Stimulated activated CD8-positive, alpha-beta memory T cell treated with anti-CD3 and anti-CD28 coated beads, Interleukin-4, amount 100 ng/mL, for 48 hours (primary cell): Measurements from ENCODE around the gene PPFIA4.
"Not testable (repeated sequence)": the region's sequence is repeated elsewhere in the genome, so short reads cannot be mapped to it uniquely, and the experiment has no call there.

ENCODE experiments used
- DNase-seq: peaks from one replicate; pipeline ENCODE4 v3.0.0-alpha.2; 2020

PPFIA4 gene

DNA sequence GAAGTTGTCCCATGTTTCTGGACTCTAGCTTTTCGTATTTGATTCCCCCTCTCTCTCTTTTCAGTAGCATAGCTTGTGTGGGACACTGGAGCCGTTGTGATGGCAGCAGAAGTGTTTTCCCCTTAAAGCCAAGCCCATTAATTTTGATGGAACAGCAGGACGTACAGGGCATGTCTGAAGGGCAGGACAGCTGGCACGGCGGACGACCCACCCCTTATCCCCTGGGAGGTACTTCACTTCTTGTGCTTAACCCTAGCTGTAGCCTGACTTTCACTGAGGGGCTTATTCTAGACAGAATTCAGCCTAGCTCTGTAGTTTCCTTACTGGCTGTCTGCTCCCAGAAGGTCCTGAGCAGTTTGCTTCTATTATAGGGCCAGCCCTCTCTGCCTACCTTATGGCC is 8.6 kb upstream of the PPFIA4 start:
- DNase-seq = no peak

DNA sequence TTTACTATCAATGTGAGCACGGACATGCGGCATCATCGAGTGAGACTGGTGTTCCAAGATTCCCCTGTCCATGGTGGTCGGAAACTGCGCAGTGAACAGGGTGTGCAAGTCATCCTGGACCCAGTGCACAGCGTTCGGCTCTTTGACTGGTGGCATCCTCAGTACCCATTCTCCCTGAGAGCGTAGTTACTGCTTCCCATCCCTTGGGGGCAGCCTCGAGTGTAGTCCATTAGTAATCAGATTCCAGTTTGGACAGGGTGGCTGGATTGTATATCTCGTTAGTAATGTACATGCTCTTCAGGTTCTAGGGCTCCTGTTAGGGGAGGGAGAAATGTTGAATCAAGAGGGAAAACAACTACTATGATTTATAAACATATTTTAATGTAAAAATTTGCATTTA is 3.4 kb upstream of the PPFIA4 start:
- DNase-seq = not testable (repeated sequence)

DNA sequence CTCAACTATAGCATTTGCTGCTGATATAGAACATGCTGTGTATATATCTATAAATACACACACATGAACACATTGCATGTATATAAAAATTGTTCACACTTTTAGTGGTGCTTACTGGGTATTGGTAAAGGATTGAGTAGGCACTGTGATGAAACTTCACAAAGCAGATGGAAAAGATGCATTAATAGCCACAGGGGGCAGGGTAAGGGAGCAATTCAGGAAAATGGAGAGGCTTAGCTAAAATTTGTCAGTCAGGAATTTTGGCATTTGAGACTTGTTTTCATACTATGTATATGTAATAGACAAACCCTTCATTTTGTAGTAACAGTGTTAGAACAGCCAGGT is 633 bp upstream of the PPFIA4 start:
- no peak for DNase-seq

- DNase-seq = no peak
Measured at GRCh38 chr1:203026666-203027663, 674 bp downstream of the PPFIA4 start.

DNA sequence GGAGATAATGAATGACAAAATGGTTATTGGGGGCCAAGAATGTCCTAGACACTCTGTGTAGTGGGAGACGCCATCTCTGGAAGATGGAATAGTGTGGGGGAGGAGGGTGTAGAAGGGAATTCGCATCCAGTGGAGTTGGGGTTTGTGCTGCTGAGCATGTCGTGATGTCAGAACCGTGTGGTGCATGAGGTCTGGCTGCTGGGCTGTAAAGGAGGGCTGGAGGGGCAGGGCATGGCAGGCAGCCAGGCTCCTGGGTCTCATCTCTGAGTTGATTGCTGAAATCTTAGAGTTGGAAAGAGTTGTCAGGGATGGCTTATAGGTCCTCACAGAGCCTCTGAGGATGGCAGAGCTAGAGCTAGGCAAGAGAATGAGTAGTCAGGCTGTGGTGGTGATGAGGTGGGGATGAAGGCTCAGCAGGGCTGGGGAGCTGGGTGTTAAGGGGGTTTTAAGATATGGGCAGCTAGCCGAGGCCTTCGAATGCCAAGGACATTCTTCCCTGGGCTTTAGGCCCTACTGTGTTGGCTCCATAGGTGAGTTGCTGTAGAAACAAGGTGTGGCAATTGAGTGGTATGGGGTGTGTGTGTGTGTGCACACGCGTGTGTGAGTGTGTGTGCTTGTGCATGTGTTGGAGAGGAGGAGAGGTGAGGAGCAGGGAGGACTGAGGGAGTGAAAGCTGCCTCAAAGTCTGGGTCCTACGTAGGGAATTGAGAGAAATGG is 1.9 kb downstream of the PPFIA4 start:
- DNase-seq = no peak

- DNase-seq = no peak
Measured at GRCh38 chr1:203028784-203029553, 2.7 kb downstream of the PPFIA4 start.

DNA sequence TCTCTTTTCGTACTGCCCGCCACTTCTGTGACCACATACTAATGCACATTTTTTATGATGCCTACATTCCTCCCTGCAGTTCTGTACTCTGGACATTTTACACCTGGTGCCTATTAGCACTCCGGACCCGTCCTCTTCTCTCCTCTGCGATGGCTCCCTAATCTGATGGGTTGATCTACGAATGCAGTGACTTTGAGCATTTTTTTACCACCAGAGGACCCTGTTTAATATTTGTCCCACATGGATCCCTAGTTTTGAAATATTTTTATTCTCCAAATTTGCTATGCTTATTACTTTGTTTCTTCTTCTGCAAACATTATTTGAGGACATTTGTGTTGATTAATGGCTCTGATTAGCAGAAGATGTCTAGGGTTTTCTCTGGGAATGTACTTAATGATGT is 5.2 kb downstream of the PPFIA4 start:
- DNase-seq = no peak

- DNase-seq = no peak
Measured at GRCh38 chr1:203033287-203033686, 7.0 kb downstream of the PPFIA4 start.

DNA sequence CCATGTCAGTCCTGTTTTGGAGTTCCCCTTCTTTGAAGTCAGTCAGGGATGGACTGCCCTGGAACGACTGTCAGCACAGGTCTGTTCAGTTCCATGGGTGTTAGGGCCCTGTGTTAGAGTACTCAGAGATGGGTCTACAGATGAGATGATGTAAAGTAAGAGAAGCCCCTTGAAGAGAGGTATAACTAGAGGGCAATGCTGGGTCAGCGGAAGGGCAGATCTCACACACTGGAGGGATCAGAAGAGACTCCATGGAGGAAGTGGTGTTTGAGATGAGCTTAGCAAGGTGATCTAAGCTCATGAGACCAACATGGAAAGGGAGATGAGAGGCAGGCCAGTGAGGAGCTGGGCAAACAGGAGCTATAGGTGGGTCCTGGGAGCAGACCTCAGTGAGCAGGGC is 7.6 kb downstream of the PPFIA4 start:
- no peak for DNase-seq

DNA sequence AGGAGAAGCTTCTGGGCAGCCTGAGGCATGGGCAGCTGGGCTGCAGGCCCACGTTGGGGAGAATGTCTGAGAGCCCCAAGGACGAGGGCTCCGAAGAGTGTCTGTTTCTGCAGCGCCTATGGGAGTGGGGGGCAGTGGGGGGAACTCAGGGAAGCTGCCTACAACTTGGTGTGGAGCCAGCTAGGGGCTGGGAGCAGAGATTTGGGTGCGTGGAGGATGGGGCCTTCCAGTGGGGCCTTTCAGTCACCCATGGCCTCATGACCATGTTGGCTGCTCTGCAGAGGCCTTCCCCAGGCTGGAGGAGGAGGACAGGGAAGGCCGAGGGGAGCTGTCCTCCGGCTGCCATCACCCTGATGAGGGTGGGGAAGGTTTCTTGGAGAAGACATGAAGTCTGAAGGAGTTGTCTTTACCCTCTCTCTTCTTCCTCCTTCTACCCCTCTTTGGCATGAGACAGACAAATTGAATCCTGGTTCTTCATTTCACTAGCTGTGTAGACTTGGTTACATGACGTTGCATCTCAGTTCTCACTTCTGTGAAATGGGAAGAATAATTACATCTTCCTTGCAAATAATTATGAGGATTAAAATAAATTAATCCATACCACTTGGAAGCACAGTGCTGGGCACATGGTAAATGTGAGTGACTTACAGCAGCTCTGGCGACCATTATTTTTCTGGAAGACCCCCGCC is 8.3 kb downstream of the PPFIA4 start:
- DNase-seq = no peak

DNA sequence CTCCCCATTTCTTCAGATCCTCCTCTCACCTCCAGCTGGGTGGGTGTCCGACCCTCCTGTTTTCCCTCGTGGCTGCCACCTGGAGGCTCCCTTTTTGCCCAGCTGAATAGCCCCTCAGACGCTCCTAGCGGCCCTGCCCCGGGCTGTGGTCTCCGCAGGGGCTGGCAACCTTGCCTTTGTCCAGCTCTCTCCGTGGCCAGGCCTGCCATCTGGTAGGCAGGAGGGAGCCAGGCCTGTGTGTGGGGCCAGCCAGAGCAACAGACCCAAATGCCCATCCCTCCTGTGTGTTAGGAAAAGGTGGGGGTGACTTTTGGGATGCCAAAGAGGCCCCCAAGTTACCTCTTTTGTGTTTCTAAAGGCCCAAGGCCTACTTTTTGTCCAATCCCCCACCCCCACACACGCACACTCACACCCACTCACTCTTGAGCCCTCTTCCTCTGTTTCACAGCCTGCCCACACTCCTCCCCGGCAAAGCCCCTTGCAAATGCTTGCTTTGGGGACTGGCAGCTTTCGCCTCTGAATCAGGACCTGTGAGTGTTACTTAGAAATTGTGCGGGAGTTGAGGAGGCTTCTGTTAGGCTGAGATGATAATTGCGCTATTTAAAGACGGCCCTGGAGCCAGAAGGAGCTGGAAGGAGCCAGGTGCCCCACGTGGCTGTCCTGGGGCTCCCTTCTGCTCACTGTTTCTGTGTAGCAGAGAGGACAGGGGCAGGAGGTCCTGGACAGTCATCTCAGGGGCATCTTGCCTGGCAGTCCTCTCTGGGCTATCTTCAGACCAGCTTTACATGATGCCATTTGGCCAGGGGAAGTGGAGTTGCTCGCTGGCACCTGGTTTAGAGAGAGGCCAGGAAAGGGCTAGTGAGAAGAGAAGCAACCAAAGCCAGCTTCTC is 9.1 kb downstream of the PPFIA4 start:
- DNase-seq = no peak

- no peak for DNase-seq
Measured at GRCh38 chr1:203036135-203036534, 9.8 kb downstream of the PPFIA4 start.

- no peak for DNase-seq
Measured at GRCh38 chr1:203036537-203036936, 10.2 kb downstream of the PPFIA4 start.

- no peak for DNase-seq
Measured at GRCh38 chr1:203037509-203038190, 11.4 kb downstream of the PPFIA4 start.

GRCh38 chr1:203038217-203038741 is 12.0 kb downstream of the PPFIA4 start:
- DNase-seq = no peak

DNA sequence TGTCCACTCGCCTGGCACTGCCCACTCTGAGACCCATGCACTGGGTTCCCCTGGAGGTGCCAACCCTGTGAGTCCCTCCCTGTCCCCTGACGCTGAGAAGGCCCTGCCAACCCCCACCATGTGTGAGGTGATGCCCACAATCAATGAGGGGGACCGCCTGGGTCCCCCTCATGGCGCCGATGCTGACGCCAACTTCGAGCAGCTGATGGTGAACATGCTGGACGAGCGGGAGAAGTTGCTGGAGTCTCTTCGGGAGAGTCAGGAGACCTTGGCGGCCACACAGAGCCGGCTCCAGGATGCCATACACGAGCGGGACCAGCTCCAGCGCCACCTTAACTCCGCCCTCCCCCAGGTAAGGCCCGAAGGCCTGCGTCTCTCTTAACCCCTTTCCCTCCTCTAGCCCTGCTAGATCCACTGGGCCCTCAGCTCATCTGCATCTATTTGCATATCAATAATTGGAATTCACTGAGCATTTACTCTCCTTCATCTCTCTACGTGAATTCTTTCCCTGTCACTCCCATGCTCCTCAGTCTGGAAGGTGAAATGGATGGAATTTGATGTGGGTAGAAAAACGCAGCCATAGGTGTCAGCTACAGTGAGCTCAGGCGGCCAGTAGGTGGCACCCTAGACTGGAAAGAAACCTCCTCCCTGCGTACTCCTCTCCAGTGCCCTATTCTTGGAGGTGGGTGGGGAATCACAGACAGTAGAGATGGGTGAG is 12.8 kb downstream of the PPFIA4 start:
- DNase-seq = peak; percentile 79

- no peak for DNase-seq
Measured at GRCh38 chr1:203039609-203040512, 13.6 kb downstream of the PPFIA4 start.

GRCh38 chr1:203040513-203041275 is 14.4 kb downstream of the PPFIA4 start:
- no peak for DNase-seq
